OCI-LY1 (cell line): ENCODE measurements around the gene TAS1R3.
A peak's percentile ranks its signal among the peaks of the same experiment; 100 is the strongest.

Experiments used
- H2AFZ ChIP-seq: fragments of 200-600 bp; sonication (generic), shearing (Covaris generic); 2 replicates; pipeline ENCODE4 v1.6.0; 2014; ENCODE audit warnings: antibody characterized with exemption, mild to moderate bottlenecking, low read length
- H3F3A ChIP-seq: fragments of 200-600 bp; sonication (generic), shearing (Covaris generic); 2 replicates; pipeline ENCODE4 v1.6.0; 2014; ENCODE audit warnings: mild to moderate bottlenecking, antibody characterized with exemption, low read length, moderate library complexity; ENCODE audit not compliant: insufficient read depth
- H3K27ac ChIP-seq: fragments of 200-600 bp; sonication (generic); 2 replicates; pipeline ENCODE4 v1.5.1; 2014; ENCODE audit warnings: low read length, mixed run types, mild to moderate bottlenecking, low read depth; ENCODE audit not compliant: poor library complexity, severe bottlenecking
- H3K27me3 ChIP-seq: fragments of 200-600 bp; sonication (generic); 2 replicates; pipeline ENCODE4 v1.6.0; 2014; ENCODE audit warnings: antibody characterized with exemption, mild to moderate bottlenecking, low read length, moderate library complexity; ENCODE audit not compliant: insufficient read depth
- H3K36me3 ChIP-seq: fragments of 200-600 bp; sonication (generic); 2 replicates; pipeline ENCODE4 v1.6.1; 2014; ENCODE audit warnings: mild to moderate bottlenecking, antibody characterized with exemption, low read length, moderate library complexity, mixed read lengths; ENCODE audit not compliant: insufficient read depth
- H3K4me1 ChIP-seq: fragments of 200-600 bp; sonication (generic); 2 replicates; pipeline ENCODE4 v1.5.1; 2014; ENCODE audit warnings: mild to moderate bottlenecking, low read length, moderate library complexity; ENCODE audit not compliant: insufficient read depth, severe bottlenecking
- H3K4me2 ChIP-seq: fragments of 200-600 bp; sonication (generic), shearing (Covaris generic); 2 replicates; pipeline ENCODE4 v1.6.1; 2014; ENCODE audit warnings: low read length
- H3K4me3 ChIP-seq: fragments of 200-600 bp; sonication (generic); 2 replicates; pipeline ENCODE4 v1.5.1; 2014; ENCODE audit warnings: low read length, low read depth, mild to moderate bottlenecking, mixed read lengths; ENCODE audit not compliant: poor library complexity, severe bottlenecking
- H3K79me2 ChIP-seq: fragments of 200-600 bp; shearing (Covaris generic); 2 replicates; pipeline ENCODE4 v1.6.1; 2016; ENCODE audit warnings: mixed run types, low read length, mixed read lengths; ENCODE audit not compliant: insufficient read depth
- H3K9ac ChIP-seq: fragments of 200-600 bp; sonication (generic), shearing (Covaris generic); 2 replicates; pipeline ENCODE4 v1.6.1; 2014; ENCODE audit warnings: mild to moderate bottlenecking, low read length, mixed read lengths
- H3K9me2 ChIP-seq: fragments of 200-600 bp; sonication (generic), shearing (Covaris generic); 2 replicates; pipeline ENCODE4 v1.6.1; 2014; ENCODE audit warnings: low read depth, mild to moderate bottlenecking, low read length, mixed read lengths
- H3K9me3 ChIP-seq: fragments of 200-600 bp; shearing (Covaris generic); 2 replicates; pipeline ENCODE4 v1.6.1; 2014; ENCODE audit warnings: low read length, mixed read lengths
- H4K20me1 ChIP-seq: fragments of 200-600 bp; sonication (generic), shearing (Covaris generic); 2 replicates; pipeline ENCODE4 v1.6.0; 2016; ENCODE audit warnings: mild to moderate bottlenecking, low read length; ENCODE audit not compliant: insufficient read depth
- EZH2 ChIP-seq: fragments of 200-600 bp; sonication (generic), shearing (Covaris generic); IDR thresholded peaks from 2 replicates; pipeline ENCODE4 v1.8.0; 2017; ENCODE audit warnings: borderline replicate concordance, mixed run types, mild to moderate bottlenecking, antibody characterized with exemption, low read length, moderate library complexity, mixed read lengths
- TF ChIP-seq, protein P1 (sequence below): fragments of 200-600 bp; sonication (generic), shearing (Covaris generic); IDR thresholded peaks from 2 replicates; pipeline ENCODE4 v1.5.1; 2017; ENCODE audit warnings: mild to moderate bottlenecking, antibody characterized with exemption, low read length, moderate library complexity, mixed read lengths

Gene TAS1R3

DNA sequence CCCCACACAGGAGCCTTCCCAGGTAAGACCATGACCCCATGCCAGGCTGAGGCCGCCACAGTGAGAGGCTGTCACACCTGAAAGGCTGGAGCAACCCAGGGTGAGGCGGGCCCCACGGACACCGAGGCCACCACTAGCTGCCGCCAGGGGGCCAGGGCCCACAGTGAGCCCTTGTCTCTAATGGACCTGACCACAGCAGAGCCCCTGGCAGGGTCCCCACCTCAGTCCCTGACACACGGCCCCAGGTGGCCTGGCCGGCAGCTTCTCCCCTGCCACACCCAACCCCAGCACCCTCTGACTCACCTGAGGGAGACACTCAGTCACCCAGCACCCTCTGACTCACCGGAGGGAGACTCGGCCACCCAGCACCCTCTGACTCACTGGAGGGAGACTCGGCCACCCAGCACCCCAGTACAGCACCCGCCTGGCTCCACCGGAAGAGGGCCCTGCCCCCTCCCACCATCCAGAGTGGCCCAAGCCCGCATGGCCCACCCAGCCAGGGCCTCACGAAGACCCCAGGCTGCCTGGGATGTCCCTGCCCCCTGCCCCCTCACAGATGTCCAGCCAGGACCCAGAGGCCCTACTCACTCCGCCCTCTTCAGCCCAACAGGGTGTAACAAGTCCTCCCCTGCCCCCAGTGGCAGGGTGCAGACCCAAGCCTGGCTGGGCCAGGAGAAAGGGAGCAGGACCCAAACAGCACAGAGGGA lies 13.7 kb downstream of the TAS1R3 start:
- no peaks in the 10 kb centered on the region; the same call in 1 of the 2 replicates for H3K27me3 ChIP-seq
- H2AFZ ChIP-seq: no peak overlapping the region
- no peak overlapping the region for H3K4me2 ChIP-seq
- no peak overlapping the region for H3K27ac ChIP-seq
- no peak overlapping the region for H3K9ac ChIP-seq
- H4K20me1 ChIP-seq: peaks cover 2% of the 10 kb centered on the region; the same call in 1 of the 2 replicates
- H3K79me2 ChIP-seq: no peaks in the 10 kb centered on the region
- peaks cover 14% of the 10 kb centered on the region for H3K4me1 ChIP-seq
- no peaks in the 10 kb centered on the region for H3K9me3 ChIP-seq
- H3K4me3 ChIP-seq: no peak overlapping the region
- no peaks in the 10 kb centered on the region for H3K9me2 ChIP-seq
- no peak for TF ChIP-seq EZH2
- TF ChIP-seq, protein P1, sequence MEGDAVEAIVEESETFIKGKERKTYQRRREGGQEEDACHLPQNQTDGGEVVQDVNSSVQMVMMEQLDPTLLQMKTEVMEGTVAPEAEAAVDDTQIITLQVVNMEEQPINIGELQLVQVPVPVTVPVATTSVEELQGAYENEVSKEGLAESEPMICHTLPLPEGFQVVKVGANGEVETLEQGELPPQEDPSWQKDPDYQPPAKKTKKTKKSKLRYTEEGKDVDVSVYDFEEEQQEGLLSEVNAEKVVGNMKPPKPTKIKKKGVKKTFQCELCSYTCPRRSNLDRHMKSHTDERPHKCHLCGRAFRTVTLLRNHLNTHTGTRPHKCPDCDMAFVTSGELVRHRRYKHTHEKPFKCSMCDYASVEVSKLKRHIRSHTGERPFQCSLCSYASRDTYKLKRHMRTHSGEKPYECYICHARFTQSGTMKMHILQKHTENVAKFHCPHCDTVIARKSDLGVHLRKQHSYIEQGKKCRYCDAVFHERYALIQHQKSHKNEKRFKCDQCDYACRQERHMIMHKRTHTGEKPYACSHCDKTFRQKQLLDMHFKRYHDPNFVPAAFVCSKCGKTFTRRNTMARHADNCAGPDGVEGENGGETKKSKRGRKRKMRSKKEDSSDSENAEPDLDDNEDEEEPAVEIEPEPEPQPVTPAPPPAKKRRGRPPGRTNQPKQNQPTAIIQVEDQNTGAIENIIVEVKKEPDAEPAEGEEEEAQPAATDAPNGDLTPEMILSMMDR: peak; percentile 34; the same call in 1 of the 2 replicates
- no peaks in the 10 kb centered on the region for H3F3A ChIP-seq
- H3K36me3 ChIP-seq: no peaks in the 10 kb centered on the region; the same call in 1 of the 2 replicates

DNA sequence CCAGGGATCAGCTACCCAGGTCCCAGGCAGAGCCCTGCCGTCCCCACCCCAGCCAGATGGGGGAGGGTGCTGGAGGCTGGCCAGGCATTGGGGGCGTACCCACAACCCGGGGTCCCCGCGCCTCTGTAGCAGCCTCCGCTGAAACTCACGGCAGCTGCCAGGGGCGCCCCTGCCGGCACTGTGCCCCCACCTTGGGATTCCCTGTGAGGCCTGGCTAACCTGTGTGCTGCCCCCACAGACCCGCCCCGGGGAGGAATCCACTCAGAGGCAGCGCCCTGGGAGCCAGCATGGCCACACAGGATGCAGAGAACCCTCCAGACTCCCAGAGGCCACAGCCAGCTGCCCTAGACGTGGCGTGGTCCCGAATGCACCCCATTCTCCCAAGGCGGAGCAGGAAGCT lies 14.3 kb downstream of the TAS1R3 start:
- Histone ChIP-seq H3K4me2 (no peak overlapping the region), H3K4me1 (peaks cover 14% of the 10 kb centered on the region), H3K9me3 (no peaks in the 10 kb centered on the region)

DNA sequence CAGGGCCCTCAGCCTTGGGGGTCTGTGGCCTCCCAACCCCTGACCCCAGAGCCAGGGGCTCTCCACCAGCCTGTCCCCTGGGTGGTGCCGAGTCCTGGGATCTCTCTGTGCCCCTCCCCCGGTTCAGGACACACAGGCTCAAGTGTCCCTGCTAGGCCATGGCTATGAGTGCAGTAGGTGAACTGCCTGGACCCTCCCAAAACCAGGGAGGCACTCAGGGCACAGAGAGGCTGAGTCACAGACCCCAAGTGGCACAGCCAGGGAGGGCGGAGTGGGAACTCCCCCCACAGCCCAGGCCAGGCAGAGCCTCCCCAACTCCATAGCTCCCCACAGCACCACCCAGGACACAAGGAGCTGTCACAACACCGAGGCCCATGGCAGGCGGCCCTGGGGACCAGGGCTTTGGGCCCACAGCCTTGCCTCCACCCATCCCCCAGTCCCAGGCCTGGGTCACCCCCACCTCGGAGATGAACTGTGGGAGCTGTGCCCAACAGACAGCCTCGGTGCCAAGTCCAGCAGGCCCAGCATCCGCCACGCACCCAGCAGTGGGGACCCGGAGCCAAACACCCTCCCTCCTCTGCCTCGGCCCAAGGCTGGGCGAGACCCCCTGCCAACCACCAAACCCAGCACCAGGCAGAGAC lies 14.9 kb downstream of the TAS1R3 start:
- Histone ChIP-seq H3K9me3 (no peaks in the 10 kb centered on the region), H3K27ac (no peak overlapping the region), H3K27me3 (no peaks in the 10 kb centered on the region; the same call in 1 of the 2 replicates), H2AFZ (no peak overlapping the region), H3F3A (no peaks in the 10 kb centered on the region), H4K20me1 (peaks cover 2% of the 10 kb centered on the region; the same call in 1 of the 2 replicates), H3K4me1 (peaks cover 14% of the 10 kb centered on the region), H3K9ac (no peak overlapping the region), H3K36me3 (no peaks in the 10 kb centered on the region; the same call in 1 of the 2 replicates), H3K79me2 (no peaks in the 10 kb centered on the region), H3K4me2 (no peak overlapping the region), H3K4me3 (no peak overlapping the region), H3K9me2 (no peaks in the 10 kb centered on the region)
- TF ChIP-seq, protein P1: no peak
- TF ChIP-seq EZH2: no peak

More for the DNA sequence above, 14.3 kb downstream of the TAS1R3 start:
- H3K27ac ChIP-seq: no peak overlapping the region
- no peak overlapping the region for H2AFZ ChIP-seq
- no peaks in the 10 kb centered on the region for H3K79me2 ChIP-seq
- no peaks in the 10 kb centered on the region; the same call in 1 of the 2 replicates for H3K36me3 ChIP-seq
- TF ChIP-seq EZH2: no peak
- TF ChIP-seq, protein P1: no peak
- no peak overlapping the region for H3K9ac ChIP-seq
- H3K4me3 ChIP-seq: no peak overlapping the region
- no peaks in the 10 kb centered on the region for H3K9me2 ChIP-seq
- no peaks in the 10 kb centered on the region; the same call in 1 of the 2 replicates for H3K27me3 ChIP-seq
- no peaks in the 10 kb centered on the region for H3F3A ChIP-seq
- H4K20me1 ChIP-seq: peaks cover 2% of the 10 kb centered on the region; the same call in 1 of the 2 replicates
